Transverse colon (tissue), 4 donors: ENCODE measurements around the gene TNFRSF14. TPM values are rescaled to one million over a fixed set of nuclear protein-coding genes. Genes with fewer than 3 reads are reported as not detected.

Experiments
- DNase-seq: peaks from one replicate; pipeline ENCODE4 v3.0.0-alpha.2; 2019
- H3K27ac ChIP-seq, 4 donors: fragments of 200-600 bp; sonication (generic); 2 replicates each; pipeline ENCODE4 v1.5.1; 2016 to 2018; ENCODE audit warnings: inconsistent platforms in 4 of 4
- H3K27me3 ChIP-seq: fragments of 200-600 bp; sonication (generic); 2 replicates; pipeline ENCODE4 v1.5.1; 2017; ENCODE audit warnings: inconsistent platforms
- H3K36me3 ChIP-seq, 4 donors: fragments of 200-600 bp; sonication (generic); 2 replicates each; pipeline ENCODE4 v1.5.1; 2017 to 2019; ENCODE audit warnings: inconsistent platforms in 4 of 4
- H3K4me1 ChIP-seq, 4 donors: fragments of 200-600 bp; sonication (generic); 2 replicates each; pipeline ENCODE4 v1.5.1; 2017 to 2020; ENCODE audit warnings: inconsistent platforms in 4 of 4
- H3K4me3 ChIP-seq, 4 donors: fragments of 200-600 bp; sonication (generic); 1 replicate in 1 of 4; 2 replicates in 3 of 4; pipeline versions ENCODE4 v1.5.1 to v1.6.1; 2017 to 2019; ENCODE audit warnings: inconsistent platforms in 4 of 4
- H3K9me3 ChIP-seq, 2 donors: fragments of 200-600 bp; sonication (generic); 2 replicates each; pipeline ENCODE4 v1.5.1; 2017 to 2019; ENCODE audit warnings: inconsistent platforms in 2 of 2
- EP300 ChIP-seq: sonication (generic); formaldehyde crosslinking; IDR thresholded peaks from one replicate; pipeline ENCODE4 v1.6.1; 2017; ENCODE audit warnings: antibody characterized with exemption, low read depth
- POLR2A ChIP-seq: fragments of 450-650 bp; IDR thresholded peaks from one replicate; pipeline ENCODE4 v1.6.1; 2016; ENCODE audit warnings: antibody characterized with exemption, mild to moderate bottlenecking, moderate library complexity
- POLR2AphosphoS5 ChIP-seq, 3 donors: sonication (generic); formaldehyde crosslinking; IDR thresholded peaks; one replicate each; pipeline ENCODE4 v1.6.1; 2016; ENCODE audit warnings: antibody characterized with exemption in 3 of 3
- WGBS, 2 donors: methylation state at CpG; one replicate each; pipeline ENCODE4 v1.1.5; 2018; ENCODE audit warnings: low coverage in 1 of 2; 5-methylcytosine and 5-hydroxymethylcytosine counted together
- in situ Hi-C, 4 donors: fragments of 200-750 bp; cut with MboI; loops; one replicate each; pipeline versions ENCODE4 v1.15.0 to v1.15.1; 2017; ENCODE audit warnings: low sequenced_read_pairs in 3 of 4, low pct_ligation_motif_present in 1 of 4, low pct_unique_long_range_greater_than_20kb in 1 of 4
- intact Hi-C: fragments of 100-400 bp; cut with DNase I; formaldehyde crosslinking; loops from one replicate; pipeline ENCODE4 v1.15.1; 2023; ENCODE audit warnings: low total_unique reads
- total RNA-seq, 4 donors: library from RNA; depleted of rRNA; stranded (reverse); fragments of >200 nt; gene quantifications; one replicate each; pipeline ENCODE4 v1.1.0, GENCODE V29; 2016
- TF ChIP-seq, protein P1 (sequence below), 5 experiments: fragments of 200-600 bp in 3 of 5; fragments of 450-650 bp in 2 of 5; sonication (generic) in 3 of 5; IDR thresholded peaks; 1 replicate in 2 of 5; 2 replicates in 3 of 5; pipeline ENCODE4 v1.5.1; 2016 to 2017; ENCODE audit warnings: antibody characterized with exemption in 5 of 5, inconsistent platforms in 3 of 5, mild to moderate bottlenecking in 2 of 5, moderate library complexity in 1 of 5

Gene TNFRSF14
- total RNA-seq, 4 donors from 2014 or later, result 178 to 758 (median 278) TPM

DNA sequence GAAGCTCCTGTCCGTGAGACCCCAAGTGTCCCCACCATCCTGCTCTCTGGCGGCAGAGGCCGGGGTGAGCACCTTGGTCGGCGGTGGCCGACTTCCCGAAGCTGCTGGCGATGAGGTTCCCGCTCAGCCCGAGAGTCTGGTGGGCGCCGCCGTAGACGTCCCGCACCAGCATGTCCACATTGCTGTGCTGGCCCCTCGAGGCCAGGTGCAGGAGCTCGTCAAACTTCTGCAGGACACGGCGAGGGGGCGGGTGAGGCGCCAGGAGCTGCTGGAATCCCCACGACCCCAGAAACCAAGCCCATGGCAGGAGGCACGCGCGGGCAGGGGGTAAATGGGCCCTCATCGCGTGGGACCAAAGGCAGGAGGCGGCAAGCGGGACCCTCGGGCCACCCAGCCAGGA lies 36.4 kb upstream of the TNFRSF14 start:
- Histone ChIP-seq H3K36me3 (peaks cover 0 to 54% (median 27%) of the 10 kb centered on the region in 4 donors), H3K9me3 (no peaks in the 10 kb centered on the region), H3K4me1 (peaks cover 3 to 17% (median 13%) of the 10 kb centered on the region in 4 donors), H3K27me3 (no peaks in the 10 kb centered on the region), H3K4me3 (no peak overlapping the region), H3K27ac (no peak overlapping the region)
- DNase-seq, result no peak
- in situ Hi-C loops (no loop called here), intact Hi-C loops (no loop called here)
- TF ChIP-seq EP300 (no peak), POLR2A (no peak), POLR2AphosphoS5 (IDR thresholded peaks at IDR 0.05) (no peak)
- TF ChIP-seq, protein P1, sequence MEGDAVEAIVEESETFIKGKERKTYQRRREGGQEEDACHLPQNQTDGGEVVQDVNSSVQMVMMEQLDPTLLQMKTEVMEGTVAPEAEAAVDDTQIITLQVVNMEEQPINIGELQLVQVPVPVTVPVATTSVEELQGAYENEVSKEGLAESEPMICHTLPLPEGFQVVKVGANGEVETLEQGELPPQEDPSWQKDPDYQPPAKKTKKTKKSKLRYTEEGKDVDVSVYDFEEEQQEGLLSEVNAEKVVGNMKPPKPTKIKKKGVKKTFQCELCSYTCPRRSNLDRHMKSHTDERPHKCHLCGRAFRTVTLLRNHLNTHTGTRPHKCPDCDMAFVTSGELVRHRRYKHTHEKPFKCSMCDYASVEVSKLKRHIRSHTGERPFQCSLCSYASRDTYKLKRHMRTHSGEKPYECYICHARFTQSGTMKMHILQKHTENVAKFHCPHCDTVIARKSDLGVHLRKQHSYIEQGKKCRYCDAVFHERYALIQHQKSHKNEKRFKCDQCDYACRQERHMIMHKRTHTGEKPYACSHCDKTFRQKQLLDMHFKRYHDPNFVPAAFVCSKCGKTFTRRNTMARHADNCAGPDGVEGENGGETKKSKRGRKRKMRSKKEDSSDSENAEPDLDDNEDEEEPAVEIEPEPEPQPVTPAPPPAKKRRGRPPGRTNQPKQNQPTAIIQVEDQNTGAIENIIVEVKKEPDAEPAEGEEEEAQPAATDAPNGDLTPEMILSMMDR (IDR thresholded peaks at IDR 0.05), result no peak
- 93% methylated on average over 30 of the region's 30 CpGs; no CpG with 5 or more reads in 1 of the 2 donors for WGBS, 2 donors

DNA sequence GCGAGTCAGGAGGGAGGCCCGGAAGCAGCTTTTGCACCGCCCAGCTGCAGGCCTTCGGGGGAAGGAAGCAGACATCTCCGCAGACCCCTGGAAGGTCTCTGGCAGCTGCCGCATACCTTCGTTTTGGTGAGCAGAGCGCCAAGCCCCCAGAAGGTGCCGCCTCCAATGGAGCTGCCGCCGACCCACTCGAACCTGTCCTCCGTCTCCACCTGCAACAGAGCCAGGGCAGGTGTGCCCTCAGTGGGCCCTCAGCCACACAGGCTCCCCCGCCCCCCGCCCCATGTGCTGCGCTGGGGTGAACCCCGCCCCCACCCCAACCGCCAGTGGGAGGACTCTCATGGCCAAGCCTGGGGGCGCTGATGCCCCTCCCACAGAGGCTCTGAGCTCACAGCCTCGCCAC lies 36.0 kb upstream of the TNFRSF14 start:
- TF ChIP-seq, protein P1 (IDR thresholded peaks at IDR 0.05), result no peak
- TF ChIP-seq POLR2A, result no peak
- no peak for TF ChIP-seq EP300
- TF ChIP-seq POLR2AphosphoS5 (IDR thresholded peaks at IDR 0.05), result no peak
- in situ Hi-C loops, result no loop called here
- peaks cover 0 to 54% (median 27%) of the 10 kb centered on the region in 4 donors for H3K36me3 ChIP-seq

DNA sequence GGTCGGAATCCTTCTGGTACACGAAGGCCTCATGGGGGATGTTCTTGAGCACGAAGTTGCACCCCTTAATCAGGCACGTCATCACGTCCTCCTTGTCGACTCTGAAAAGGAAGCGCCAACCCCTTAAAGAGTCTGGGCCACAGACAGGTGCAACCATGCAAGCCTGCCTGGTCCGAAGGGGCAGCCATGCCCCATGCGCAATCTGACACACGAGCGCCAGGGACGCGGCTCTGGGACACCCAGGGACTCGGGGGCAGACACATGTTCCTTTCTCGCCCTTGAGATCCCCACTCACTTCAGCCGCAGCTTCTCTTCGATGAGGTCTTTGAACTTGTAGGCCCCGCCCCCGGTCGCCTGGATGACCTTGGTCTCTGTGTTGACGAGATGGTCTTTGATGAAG lies 35.4 kb upstream of the TNFRSF14 start:
- DNase-seq, result no peak
- H3K4me1 ChIP-seq, result peaks cover 14 to 27% (median 21%) of the 10 kb centered on the region in 4 donors
- WGBS, 2 donors, result 94% methylated on average over 21 of the region's 21 CpGs; no CpG with 5 or more reads in 1 of the 2 donors
- no peaks in the 10 kb centered on the region for H3K27me3 ChIP-seq
- no peak overlapping the region for H3K4me3 ChIP-seq
- in situ Hi-C loops, result no loop called here
- no peak for TF ChIP-seq EP300
- no peak for TF ChIP-seq POLR2A
- TF ChIP-seq, protein P1 (IDR thresholded peaks at IDR 0.05), result no peak
- TF ChIP-seq POLR2AphosphoS5 (IDR thresholded peaks at IDR 0.05), result no peak
- H3K27ac ChIP-seq, result no peak overlapping the region
- H3K36me3 ChIP-seq, result peaks cover 0 to 54% (median 27%) of the 10 kb centered on the region in 4 donors
- H3K9me3 ChIP-seq, result no peaks in the 10 kb centered on the region
- intact Hi-C loops, result no loop called here

More for the DNA sequence above, 36.0 kb upstream of the TNFRSF14 start:
- no peak overlapping the region for H3K4me3 ChIP-seq
- no peaks in the 10 kb centered on the region for H3K27me3 ChIP-seq
- intact Hi-C loops, result no loop called here
- no peak for DNase-seq
- H3K4me1 ChIP-seq, result peaks cover 8 to 22% (median 18%) of the 10 kb centered on the region in 4 donors
- H3K27ac ChIP-seq, result no peak overlapping the region
- H3K9me3 ChIP-seq, result no peaks in the 10 kb centered on the region
- WGBS, 2 donors, result 98% methylated on average over 7 of the region's 20 CpGs; no CpG with 5 or more reads in 1 of the 2 donors

DNA sequence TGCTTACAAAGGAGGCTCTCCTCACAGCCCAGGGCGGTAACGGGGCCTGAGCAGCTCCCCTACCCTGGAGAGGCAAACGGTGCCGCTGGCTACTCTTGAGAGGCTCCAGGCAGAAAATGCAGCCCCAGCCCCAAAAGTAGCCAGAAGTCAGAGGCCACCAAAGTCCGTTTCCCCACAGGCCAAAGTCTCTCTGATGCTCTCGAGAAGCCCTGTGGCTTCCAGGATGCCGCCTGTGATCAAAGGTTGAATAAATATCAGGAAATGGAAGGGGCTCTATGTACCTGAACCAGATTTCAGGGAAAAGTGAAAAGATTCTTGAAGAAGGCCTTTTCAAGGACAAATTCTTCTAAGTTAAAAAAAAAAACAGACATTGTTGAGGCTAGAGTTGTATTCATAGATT lies 33.9 kb upstream of the TNFRSF14 start:
- intact Hi-C loops, result no loop called here
- TF ChIP-seq POLR2AphosphoS5 (IDR thresholded peaks at IDR 0.05) (no peak), POLR2A (no peak), EP300 (no peak)
- Histone ChIP-seq H3K27ac (no peak overlapping the region), H3K27me3 (no peaks in the 10 kb centered on the region), H3K4me3 (no peak overlapping the region), H3K36me3 (peaks cover 0 to 44% (median 21%) of the 10 kb centered on the region in 4 donors), H3K9me3 (no peaks in the 10 kb centered on the region), H3K4me1 (peaks cover 22 to 34% (median 27%) of the 10 kb centered on the region in 4 donors)
- 93% methylated on average over 7 of the region's 7 CpGs; no CpG with 5 or more reads in 1 of the 2 donors for WGBS, 2 donors
- DNase-seq, result no peak
- in situ Hi-C loops, result no loop called here
